ENCODE measurements around the gene OR52D1.

- TF ChIP-seq ZC3H10 (CRISPR knock-in tag; IDR thresholded peaks at IDR 0.05) (no peak), GLIS3 (CRISPR knock-in tag; IDR thresholded peaks at IDR 0.05) (no peak), PATZ1 (CRISPR knock-in tag; IDR thresholded peaks at IDR 0.05; ENCODE audit: borderline replicate concordance) (no peak)
- TF ChIP-seq, protein P1, sequence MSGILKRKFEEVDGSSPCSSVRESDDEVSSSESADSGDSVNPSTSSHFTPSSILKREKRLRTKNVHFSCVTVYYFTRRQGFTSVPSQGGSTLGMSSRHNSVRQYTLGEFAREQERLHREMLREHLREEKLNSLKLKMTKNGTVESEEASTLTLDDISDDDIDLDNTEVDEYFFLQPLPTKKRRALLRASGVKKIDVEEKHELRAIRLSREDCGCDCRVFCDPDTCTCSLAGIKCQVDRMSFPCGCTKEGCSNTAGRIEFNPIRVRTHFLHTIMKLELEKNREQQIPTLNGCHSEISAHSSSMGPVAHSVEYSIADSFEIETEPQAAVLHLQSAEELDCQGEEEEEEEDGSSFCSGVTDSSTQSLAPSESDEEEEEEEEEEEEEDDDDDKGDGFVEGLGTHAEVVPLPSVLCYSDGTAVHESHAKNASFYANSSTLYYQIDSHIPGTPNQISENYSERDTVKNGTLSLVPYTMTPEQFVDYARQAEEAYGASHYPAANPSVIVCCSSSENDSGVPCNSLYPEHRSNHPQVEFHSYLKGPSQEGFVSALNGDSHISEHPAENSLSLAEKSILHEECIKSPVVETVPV (CRISPR knock-in tag; IDR thresholded peaks at IDR 0.05), result no peak
Observed at GRCh38 chr11:5508605-5509004, 20.1 kb downstream of the OR52D1 start.
